GM18502 (cell line): ENCODE results near the gene NECTIN2.
A peak's percentile ranks its signal among the peaks of the same experiment; 100 is the strongest.
"Not testable (repeated sequence)": the region's sequence is repeated elsewhere in the genome, so short reads cannot be mapped to it uniquely, and the experiment has no call there.

Experiments used
- ATAC-seq: cut with Tn5 transposase; IDR thresholded peaks from one replicate; pipeline ENCODE4 v1.9.1; 2021; ENCODE audit warnings: mild to moderate bottlenecking; ENCODE audit not compliant: unreplicated experiment, poor library complexity

Gene NECTIN2

GRCh38 chr19:44879309-44880065 is 33.4 kb downstream of the NECTIN2 start:
- no peak for ATAC-seq

- ATAC-seq, result no peak
Measured at GRCh38 chr19:44882063-44882462, 36.0 kb downstream of the NECTIN2 start.

GRCh38 chr19:44882619-44883397 is 36.7 kb downstream of the NECTIN2 start:
- ATAC-seq, result not testable (repeated sequence)

GRCh38 chr19:44883922-44884321 is 37.8 kb downstream of the NECTIN2 start:
- no peak for ATAC-seq

- ATAC-seq, result no peak
Measured at GRCh38 chr19:44884566-44884965, 38.5 kb downstream of the NECTIN2 start.

GRCh38 chr19:44886141-44886540 is 40.0 kb downstream of the NECTIN2 start:
- no peak for ATAC-seq

GRCh38 chr19:44887648-44888047 is 41.6 kb downstream of the NECTIN2 start:
- ATAC-seq, result no peak

GRCh38 chr19:44888335-44888734 is 42.2 kb downstream of the NECTIN2 start:
- ATAC-seq, result not testable (repeated sequence)

- ATAC-seq, result no peak
Measured at GRCh38 chr19:44889830-44890365, 43.8 kb downstream of the NECTIN2 start.

GRCh38 chr19:44890366-44891015 is 44.4 kb downstream of the NECTIN2 start:
- peak; percentile 81 for ATAC-seq

- peak; percentile 73 for ATAC-seq
Measured at GRCh38 chr19:44891016-44891882, 45.2 kb downstream of the NECTIN2 start, which contains the start of gene TOMM40. TOMM40 (plus strand) TSS chr19:44891254; CDS start chr19:44891416, 162 bp downstream.

GRCh38 chr19:44892932-44893331 is 46.8 kb downstream of the NECTIN2 start:
- no peak for ATAC-seq

GRCh38 chr19:44893332-44894051 is 47.4 kb downstream of the NECTIN2 start:
- ATAC-seq, result no peak

- ATAC-seq, result no peak
Measured at GRCh38 chr19:44894052-44894400, 47.9 kb downstream of the NECTIN2 start.

GRCh38 chr19:44894946-44895345 is 48.8 kb downstream of the NECTIN2 start:
- no peak for ATAC-seq

GRCh38 chr19:44897835-44898234 is 51.7 kb downstream of the NECTIN2 start:
- ATAC-seq, result no peak

GRCh38 chr19:44900328-44901244 is 54.5 kb downstream of the NECTIN2 start:
- ATAC-seq, result no peak

- no peak for ATAC-seq
Measured at GRCh38 chr19:44903216-44903601, 57.1 kb downstream of the NECTIN2 start.
